ENCODE data around the gene ZNF726. TPM values are rescaled to one million over a fixed set of nuclear protein-coding genes. Genes with fewer than 3 reads are reported as not detected.
"Not testable (repeated sequence)": the region's sequence is repeated elsewhere in the genome, so short reads cannot be mapped to it uniquely, and the experiment has no call there.

The ZNF726 gene
- total RNA-seq, 1 experiment from 2014 or later = 1.7 TPM

DNA sequence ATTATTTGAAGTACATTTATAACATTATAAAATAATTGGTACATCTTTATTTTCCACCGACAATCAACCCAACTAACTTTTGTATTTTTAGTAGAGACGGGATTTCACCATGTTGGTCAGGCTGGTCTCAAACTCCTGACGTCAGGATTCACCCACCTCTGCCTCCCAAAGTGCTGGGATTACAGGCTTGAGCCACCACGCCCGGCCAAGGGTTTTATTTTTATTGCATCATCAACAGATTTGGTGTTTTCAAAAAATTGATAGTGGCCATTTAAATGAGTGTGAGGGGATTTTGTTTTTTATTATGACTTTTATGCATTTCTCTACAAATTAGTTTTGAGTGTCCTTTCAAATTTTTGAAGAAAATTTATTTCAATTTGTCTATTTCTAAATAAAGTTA, 10.6 kb downstream of the ZNF726 start:
- in situ Hi-C loops (cut with HindIII; ENCODE audit: low sequenced_read_pairs) = no loop called here
- DNase-seq (ENCODE audit: low spot score) = no peak

DNA sequence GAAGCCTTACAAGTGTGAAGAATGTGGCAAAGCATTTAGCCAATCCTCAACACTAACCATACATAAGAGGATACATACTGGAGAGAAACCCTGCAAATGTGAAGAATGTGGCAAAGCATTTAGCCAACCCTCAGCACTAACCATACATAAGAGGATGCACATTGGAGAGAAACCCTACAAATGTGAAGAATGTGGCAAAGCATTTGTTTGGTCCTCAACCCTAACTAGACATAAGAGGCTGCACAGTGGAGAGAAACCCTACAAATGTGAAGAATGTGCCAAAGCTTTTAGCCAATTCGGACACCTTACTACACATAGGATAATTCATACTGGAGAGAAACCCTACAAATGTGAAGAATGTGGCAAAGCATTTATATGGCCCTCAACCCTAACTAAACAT, 18.2 kb downstream of the ZNF726 start:
- in situ Hi-C loops (cut with HindIII; ENCODE audit: low sequenced_read_pairs) = no loop called here
- no peak for DNase-seq (ENCODE audit: low spot score)

DNA sequence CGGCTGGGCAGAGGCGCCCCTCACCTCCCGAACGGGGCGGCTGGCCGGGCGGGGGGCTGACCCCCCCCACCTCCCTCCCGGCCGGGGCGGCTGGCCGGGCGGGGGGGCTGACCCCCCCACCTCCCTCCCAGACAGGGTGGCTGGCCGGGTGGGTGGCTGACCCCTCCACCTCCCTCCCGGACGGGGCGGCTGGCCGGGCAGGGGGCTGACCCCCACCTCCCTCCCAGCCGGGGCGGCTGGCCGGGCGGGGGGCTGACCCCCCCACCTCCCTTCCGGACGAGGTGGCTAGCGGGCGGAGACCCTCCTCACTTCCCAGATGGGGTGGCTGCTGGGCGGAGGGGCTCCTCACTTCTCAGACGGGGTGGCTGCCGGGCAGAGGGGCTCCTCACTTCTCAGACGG, 22.3 kb downstream of the ZNF726 start:
- in situ Hi-C loops (cut with HindIII; ENCODE audit: low sequenced_read_pairs); DNase-seq (ENCODE audit: low spot score): not testable (repeated sequence)

DNA sequence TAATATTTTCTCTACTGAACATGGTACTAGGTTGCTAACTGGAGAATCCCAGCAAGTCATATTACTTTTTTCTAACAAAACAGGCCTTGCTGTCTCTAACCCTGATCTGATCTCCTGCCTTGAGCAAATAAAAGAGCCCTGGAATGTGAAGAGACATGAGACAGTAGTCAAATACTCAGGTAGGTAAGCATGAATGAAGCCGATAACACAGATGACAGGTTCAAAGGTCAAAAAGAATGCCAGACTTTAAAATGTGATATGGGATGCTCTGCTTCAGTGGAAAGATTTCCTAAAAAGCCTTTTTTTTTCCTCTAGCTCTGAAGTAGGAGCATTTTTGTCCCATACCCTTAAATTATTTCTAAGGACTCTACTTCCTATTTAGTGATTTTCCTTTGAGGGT, 28.7 kb downstream of the ZNF726 start:
- no peak for DNase-seq (ENCODE audit: low spot score)
- in situ Hi-C loops (cut with HindIII; ENCODE audit: low sequenced_read_pairs) = no loop called here

DNA sequence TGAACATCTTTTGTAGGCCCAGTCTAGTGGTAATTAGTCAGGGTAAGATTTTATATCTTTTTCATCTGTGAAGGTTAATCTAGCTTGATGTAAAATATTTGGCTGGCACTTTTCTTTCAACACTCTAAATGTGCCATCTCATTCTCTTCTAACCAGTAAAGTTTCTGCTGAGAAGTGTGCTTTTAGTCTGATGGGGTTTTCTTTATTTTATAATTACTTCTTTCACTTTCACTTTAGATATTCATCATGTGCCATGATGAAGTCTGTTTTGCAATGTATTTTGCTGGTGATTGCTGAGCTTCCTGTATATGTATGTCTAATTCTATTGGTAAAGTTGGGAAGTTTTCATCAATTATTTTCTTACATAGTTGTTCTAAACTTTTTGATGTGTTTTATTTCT, 31.9 kb downstream of the ZNF726 start:
- in situ Hi-C loops (cut with HindIII; ENCODE audit: low sequenced_read_pairs) = no loop called here
- no peak for DNase-seq (ENCODE audit: low spot score)

DNA sequence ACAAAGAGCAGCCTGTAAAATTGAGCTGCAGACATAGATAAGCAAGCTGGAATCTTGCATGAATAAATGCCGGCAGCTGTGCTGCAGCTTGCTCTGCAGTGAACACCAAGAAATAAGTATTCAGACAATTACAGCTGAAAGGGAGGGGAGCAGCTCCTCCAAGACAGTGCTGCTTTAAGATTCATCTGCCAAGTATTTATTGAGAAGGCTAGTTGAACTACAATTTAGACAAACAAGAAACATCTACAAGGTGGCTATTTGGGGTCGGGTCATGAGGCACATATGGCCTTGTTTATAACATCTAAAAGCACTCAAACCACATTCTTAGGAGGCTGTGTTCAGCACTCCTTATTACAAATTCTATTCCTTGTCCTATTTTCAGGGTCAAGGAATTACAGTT, 34.9 kb downstream of the ZNF726 start:
- in situ Hi-C loops (cut with HindIII; ENCODE audit: low sequenced_read_pairs) = no loop called here
- no peak for DNase-seq (ENCODE audit: low spot score)

DNA sequence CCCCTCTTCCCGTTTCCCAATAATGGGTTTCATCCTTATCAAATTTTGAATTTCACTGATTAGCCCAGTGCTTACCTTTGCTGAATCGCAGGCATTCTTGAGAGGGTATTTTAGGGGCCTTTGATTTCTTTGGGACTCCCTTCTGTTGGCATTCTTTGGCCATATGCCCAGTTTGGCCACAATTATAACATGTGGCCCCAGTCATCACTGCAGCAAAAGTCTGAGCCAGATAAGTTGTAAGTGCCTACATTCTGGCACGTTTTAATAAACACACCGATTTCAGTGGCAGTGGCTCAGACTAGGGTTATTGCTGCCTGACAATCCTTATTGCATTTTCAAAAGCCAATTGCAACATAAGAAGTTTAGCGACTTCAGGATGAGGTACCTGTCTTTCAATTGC, 41.4 kb downstream of the ZNF726 start:
- in situ Hi-C loops (cut with HindIII; ENCODE audit: low sequenced_read_pairs) = no loop called here
- DNase-seq (ENCODE audit: low spot score) = no peak

DNA sequence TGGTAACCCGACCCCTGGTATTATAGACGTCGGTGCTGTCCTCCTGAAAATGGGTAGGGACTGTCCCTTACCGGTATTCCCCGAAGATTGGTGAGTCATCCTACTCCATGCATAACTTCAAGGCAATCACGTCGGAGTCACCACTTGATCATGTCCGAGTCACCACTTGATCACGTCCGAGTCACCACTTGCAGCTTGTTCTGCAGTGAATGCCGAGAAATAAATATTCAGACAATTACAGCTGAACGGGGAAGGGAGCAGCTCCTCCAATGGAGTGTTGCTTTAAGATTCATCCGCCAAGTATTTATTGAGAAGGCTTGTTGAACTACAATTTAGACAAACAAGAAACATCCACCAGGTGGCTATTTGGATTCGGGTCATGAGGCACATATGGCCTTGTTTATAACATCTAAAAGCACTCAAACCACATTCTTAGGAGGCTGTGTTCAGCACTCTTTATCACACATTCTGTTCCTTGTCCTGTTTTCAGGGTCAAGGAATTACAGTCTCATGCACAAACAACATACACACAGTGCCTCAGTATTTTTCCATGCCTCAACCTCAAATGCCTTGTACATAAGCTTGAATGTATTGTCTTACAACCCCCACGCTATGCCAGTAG, 43.1 kb downstream of the ZNF726 start:
- in situ Hi-C loops (cut with HindIII; ENCODE audit: low sequenced_read_pairs) = no loop called here
- no peak for DNase-seq (ENCODE audit: low spot score)

DNA sequence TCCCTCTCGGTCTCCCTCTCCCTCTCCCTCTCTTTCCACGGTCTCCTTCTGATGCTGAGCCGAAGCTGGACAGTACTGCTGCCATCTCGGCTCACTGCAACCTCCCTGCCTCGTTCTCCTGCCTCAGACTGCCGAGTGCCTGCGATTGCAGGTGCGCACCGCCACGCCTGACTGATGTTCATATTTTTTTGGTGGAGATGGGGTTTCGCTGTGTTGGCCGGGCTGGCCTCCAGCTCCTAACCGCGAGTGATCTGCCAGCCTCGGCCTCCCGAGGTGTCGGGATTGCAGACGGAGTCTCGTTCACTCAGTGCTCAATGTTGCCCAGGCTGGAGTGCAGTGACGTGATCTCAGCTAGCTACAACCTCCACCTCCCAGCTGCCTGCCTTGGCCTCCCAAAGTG, 48.7 kb downstream of the ZNF726 start:
- in situ Hi-C loops (cut with HindIII; ENCODE audit: low sequenced_read_pairs); DNase-seq (ENCODE audit: low spot score): not testable (repeated sequence)

DNA sequence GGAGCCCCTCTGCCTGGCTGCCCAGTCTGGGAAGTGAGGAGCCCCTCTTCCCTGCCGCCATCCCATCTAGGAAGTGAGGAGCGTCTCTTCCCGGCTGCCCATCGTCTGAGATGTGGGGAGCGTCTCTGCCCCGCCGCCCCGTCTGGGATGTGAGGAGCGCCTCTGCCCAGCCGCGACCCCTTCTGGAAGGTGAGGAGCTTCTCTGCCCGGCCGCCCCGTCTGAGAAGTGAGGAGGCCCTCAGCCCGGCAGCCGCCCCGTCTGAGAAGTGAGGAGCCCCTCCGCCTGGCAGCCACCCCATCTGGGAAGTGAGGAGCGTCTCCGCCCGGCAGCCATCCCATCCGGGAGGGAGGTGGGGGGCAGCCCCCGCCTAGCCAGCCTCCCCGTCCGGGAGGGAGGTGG, 49.2 kb downstream of the ZNF726 start:
- in situ Hi-C loops (cut with HindIII; ENCODE audit: low sequenced_read_pairs); DNase-seq (ENCODE audit: low spot score): not testable (repeated sequence)

DNA sequence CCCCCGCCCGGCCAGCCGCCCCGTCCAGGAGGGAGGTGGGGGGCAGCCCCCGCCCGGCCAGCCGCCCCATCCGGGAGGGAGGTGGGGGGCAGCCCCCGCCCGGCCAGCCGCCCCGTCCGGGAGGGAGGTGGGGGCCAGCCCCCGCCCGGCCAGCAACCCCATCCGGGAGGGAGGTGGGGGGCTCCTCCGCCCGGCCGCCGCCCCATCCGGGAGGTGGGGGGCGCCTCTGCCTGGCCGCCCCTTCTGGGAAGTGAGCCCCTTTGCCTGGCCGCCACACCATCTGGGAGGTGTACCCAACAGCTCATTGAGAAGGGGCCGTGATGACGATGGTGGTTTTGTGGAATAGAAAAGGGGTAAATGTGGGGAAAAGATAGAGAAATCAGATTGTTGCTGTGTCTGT, 49.6 kb downstream of the ZNF726 start:
- DNase-seq (ENCODE audit: low spot score); in situ Hi-C loops (cut with HindIII; ENCODE audit: low sequenced_read_pairs): not testable (repeated sequence)

DNA sequence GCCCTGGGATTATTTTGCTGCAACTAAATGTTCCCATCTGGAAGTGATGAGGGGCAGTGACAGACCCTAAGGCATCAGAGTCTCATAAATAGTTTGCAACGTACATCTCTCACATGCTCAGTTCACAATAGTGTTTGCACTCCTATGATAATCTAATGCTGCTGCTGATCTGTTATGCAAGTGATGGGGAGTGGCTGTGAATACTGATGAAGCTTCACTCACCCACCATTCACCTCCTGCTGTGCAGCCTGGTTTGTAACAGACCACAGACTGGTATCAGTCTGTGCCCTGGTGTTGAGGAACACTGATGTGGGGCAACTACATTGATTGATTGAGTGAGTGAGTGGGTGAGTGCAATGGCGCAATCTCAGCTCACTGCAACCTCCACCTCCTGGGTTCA, 54.9 kb downstream of the ZNF726 start:
- DNase-seq (ENCODE audit: low spot score) = no peak
- in situ Hi-C loops (cut with HindIII; ENCODE audit: low sequenced_read_pairs) = no loop called here

DNA sequence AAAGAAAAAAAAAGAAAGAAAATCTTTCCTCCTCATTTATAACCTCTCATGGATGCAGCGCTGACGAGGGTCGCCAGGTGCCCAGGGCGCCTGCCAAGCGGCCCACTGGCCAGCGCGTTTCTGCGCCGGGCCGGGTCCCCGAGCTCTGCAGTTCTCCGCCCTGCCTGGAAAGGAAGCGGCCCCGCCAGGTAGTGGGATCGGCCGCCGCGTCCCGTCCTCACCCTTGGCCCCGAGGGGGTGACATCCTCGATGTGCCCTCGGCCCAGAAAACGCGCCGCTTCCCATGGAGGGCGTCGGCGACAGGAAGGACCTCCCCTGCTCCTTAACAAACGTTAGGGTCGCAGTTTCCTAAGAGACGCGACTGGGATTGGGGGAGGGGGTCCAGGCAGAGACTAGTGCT, 56.9 kb downstream of the ZNF726 start:
- in situ Hi-C loops (cut with HindIII; ENCODE audit: low sequenced_read_pairs) = no loop called here
- no peak for DNase-seq (ENCODE audit: low spot score)

DNA sequence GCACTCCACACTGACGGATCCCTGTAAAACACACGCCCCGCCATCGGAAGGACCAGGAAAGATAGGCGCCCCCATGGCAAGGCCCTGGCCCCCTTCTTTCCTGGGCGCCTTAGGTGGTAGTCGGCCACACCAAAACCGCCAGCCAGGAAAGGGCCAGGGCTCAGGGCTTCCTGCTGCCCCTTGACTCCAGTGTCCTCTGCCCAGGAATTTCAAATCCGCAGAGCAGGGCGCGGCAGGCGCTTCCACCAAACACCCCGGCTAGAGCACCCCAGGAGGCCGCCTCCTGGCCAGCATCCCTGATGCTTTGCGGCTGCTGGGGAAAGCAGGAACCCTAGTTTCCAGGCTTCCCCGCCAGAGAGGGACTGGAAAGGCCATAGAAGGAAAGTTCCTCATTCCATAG, 57.5 kb downstream of the ZNF726 start:
- no peak for DNase-seq (ENCODE audit: low spot score)
- in situ Hi-C loops (cut with HindIII; ENCODE audit: low sequenced_read_pairs) = no loop called here

DNA sequence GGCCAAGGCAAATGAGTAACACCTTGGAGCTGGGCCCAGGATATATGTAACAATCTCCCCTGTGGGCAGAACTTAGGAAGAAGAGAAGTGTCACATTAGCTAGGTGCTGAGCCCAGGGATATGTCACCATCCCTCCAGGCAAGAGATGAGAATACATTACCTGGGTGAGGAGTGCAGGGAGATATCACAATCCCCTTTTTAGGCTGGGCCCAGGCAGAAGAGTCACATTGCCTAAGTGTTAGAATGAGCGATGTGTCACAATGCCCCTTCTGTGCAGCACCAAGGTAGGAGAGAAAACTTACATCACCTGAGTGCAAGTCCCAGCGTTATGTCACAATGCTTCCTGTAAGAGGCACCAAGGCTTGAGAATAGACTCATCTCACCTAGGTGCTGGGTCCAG, 60.3 kb downstream of the ZNF726 start:
- DNase-seq (ENCODE audit: low spot score) = no peak
- in situ Hi-C loops (cut with HindIII; ENCODE audit: low sequenced_read_pairs) = no loop called here

DNA sequence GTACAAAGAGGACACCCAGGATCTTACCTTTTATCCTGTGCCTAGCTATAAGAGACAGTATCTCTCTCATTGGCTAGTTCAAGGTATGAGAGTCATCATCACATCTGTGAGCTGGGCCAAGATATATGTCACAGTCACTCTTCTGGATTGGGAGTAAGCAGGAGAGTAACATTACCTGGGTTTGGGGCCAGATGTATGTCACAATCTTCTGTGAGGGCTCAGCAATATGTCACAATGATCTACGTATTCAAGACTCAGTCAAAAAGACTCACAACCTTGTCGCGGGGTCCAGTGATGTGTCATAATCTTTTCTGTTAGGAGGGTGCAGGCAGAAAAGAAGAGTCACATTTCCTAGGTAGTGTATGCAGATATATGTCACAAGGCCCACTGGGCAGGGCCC, 61.9 kb downstream of the ZNF726 start:
- DNase-seq (ENCODE audit: low spot score); in situ Hi-C loops (cut with HindIII; ENCODE audit: low sequenced_read_pairs): not testable (repeated sequence)

DNA sequence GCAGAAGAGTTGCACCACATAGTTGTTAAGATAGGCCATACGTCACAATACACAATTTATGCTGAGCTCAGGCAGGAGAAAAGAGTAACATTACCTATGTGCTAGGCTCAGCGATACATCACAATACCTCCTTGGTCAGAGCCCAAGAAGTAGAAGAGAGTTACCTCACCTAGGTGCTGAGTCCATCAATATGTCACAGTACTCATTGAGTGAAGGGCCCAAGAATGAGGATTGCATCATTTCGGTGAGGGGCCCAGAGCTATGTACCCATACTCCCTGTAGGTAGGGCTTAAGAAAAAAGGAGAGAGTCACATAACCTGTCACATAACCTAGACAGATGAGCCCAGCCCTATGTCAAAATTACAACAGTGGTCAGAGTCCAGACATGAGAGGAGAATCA, 62.6 kb downstream of the ZNF726 start:
- in situ Hi-C loops (cut with HindIII; ENCODE audit: low sequenced_read_pairs) = not testable (repeated sequence)

DNA sequence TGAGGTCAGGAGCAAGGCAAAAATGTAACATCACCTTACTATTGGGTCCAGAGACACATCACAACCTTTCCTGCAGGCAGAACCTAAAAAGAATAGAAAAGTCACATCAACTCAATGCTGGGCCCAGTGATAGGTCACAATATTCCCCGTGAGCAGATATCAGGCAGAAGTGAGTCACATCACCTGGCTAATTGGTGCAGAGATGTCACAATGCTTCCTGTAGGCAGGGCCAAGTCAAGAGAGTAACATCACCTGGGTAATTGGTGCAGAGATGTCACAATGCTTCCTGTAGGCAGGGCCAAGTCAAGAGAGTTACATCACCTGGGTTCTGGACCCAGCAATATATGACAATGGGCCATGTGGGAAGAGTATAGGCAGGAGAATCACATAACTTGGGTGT, 63.4 kb downstream of the ZNF726 start:
- in situ Hi-C loops (cut with HindIII; ENCODE audit: low sequenced_read_pairs) = no loop called here
- DNase-seq (ENCODE audit: low spot score) = no peak

More for the DNA sequence above, 62.6 kb downstream of the ZNF726 start:
- not testable (repeated sequence) for DNase-seq (ENCODE audit: low spot score)

DNA sequence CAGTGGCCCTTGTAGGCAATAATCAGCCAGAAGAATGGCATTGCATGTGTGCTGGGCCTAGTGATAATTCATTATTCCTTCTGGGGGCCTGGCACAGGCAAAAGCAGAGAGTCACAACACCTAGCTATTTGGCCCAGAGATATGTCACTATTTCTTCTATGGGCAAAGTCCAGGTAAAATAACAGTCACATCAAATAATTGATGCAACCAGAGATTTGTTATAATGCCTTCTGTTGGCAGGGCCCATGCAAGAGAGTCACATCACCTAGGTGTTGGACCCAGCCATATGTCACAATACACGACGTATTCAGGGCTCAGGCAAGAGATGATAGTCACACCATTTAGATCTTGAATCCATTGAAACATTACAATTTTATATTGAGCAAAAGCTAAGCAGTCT, 66.1 kb downstream of the ZNF726 start:
- in situ Hi-C loops (cut with HindIII; ENCODE audit: low sequenced_read_pairs) = no loop called here
- no peak for DNase-seq (ENCODE audit: low spot score)

DNA sequence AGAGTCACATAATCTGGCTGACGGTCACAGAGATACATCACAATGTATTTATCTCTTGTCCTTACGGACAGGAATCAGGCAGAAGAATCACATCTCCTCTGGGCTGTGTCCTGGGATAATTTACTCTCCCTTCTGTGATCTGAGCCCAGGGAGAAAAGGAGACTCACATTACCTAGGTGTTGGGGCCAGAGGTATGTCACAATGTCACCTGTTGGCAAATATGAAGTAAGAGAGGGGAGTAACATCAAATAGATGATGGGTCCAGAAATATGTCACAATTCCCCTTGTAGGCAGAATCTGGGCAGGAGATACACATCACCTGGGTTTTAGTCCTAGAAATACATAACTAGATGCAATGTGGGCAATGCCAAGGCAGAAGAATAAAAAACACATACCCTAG, 67.2 kb downstream of the ZNF726 start:
- in situ Hi-C loops (cut with HindIII; ENCODE audit: low sequenced_read_pairs) = no loop called here
- no peak for DNase-seq (ENCODE audit: low spot score)

DNA sequence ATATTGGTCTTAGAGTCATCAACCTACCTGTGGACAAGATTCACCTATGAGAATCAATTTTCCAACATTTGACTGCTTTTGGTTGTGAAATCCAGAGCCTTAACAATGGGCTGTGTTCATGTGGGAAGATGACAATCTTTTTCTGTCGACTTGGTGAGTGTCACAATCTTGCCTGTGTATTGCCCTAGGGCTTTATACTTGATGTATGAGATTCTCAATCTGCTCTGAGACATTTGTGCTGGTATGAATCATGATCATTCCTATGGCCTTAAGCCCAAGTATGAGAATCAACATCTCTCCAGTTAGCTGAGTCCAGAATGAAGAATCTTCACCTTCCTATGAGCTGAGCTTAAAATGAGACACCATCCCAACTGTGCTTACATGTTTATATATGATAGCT, 68.7 kb downstream of the ZNF726 start:
- no peak for DNase-seq (ENCODE audit: low spot score)
- in situ Hi-C loops (cut with HindIII; ENCODE audit: low sequenced_read_pairs) = no loop called here
